Measurements from ENCODE around the gene SYNJ2.

The SYNJ2 gene

DNA sequence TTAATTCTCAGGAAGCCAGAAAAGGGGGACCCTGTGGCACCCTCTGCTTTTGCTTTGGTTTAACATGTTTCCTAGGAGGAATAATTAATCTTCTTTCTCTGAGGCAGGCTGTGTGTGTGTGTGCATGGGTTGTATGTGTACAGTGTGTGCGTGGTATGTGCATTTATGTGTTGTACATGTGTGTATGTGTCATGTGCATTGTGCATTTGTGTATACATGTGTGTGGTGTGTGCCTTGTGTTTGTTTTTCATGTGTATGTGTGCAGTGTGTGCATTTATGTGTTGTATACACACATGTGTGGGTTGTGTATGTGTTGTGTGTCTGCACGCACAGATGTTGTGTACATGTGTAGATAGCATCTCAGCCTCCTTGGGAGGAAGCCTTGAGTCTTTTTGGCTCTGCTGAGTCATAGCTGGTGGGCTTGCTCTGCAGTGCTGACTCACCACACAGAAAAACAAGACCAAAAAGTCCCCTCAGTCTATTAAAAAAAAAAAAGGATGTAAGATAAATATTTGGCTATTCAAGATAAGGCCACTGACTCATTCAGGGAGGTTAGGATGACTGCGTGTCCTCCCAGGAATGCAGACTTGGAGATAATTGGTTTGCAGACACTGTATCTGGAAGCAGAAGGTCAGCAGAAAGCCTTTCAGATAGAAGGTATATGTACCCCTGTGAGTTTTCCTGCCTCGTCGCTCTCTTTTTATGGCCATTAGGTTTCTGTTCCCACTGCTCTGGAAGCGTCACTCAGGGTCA, 58.6 kb downstream of the SYNJ2 start:
- DNase-seq (ENCODE audit: extremely low read depth in 1 of 2, low read depth in 1 of 2): no peak

DNA sequence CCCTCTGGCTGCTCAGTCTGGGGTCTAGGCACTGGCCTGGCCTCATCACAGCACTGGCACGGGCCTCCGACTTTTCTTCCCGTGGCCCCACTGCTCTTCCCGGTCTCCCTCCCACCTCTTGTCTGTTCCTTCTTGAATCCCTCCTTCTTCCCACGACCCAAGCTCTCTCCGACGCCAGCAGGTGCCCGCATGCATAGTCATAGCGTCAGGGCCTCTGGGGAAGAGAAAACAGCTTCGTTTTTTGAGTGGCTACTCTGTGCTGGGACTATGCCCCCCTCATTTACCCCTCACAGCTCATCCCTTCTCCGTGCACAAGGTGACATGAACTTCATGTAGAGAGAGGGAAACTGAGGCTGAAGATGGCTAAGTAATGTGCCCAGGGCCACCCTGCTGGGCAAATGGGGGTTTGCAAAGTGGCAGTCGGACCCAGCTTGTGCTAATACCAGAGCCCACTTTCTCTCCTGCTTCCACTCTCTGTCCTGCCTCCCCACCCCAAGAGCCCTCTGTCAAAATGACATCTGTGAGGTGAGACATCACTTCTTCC, 59.2 kb downstream of the SYNJ2 start:
- no peak for DNase-seq (ENCODE audit: extremely low read depth in 1 of 2, low read depth in 1 of 2)

DNA sequence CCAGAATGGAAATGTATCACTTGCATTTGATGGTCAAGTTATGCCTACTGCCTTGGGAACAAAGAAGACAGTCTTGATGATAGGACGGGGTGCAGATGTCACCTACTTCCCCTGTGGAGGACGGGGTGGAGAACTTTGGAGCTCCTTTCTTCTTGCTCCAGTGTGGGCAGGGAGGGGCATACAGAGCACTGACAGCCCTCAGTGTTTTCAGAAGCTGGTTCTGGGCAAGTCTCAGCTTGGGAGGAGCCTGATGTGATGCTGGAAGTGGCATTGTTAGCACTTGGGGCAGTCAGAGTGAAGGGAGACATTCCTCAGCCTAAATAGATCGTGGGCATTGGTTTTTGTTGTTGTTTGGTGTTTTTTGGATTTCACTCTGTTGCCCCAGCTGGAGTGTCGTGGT, 59.7 kb downstream of the SYNJ2 start:
- DNase-seq (ENCODE audit: extremely low read depth in 1 of 2, low read depth in 1 of 2): no peak

DNA sequence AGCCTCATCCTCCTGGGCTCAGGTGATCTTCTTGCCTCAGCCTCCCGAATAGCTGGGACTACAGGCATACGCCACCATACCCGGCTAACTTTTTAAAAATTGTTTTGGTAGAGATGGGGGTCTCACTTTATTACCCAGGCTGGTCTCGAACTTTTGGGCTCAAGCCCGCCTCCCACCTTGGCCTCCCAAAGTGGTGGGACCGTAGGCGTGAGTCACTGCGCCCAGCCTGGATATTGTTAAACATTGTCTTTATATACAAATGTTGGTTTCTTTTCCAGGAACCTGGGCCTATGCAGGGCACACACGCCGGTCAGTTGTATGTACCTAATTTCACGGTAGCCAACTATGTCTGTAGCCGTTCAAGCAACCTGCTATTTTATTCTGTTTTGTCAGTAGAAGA, 60.1 kb downstream of the SYNJ2 start:
- no peak for DNase-seq (ENCODE audit: extremely low read depth in 1 of 2, low read depth in 1 of 2)

DNA sequence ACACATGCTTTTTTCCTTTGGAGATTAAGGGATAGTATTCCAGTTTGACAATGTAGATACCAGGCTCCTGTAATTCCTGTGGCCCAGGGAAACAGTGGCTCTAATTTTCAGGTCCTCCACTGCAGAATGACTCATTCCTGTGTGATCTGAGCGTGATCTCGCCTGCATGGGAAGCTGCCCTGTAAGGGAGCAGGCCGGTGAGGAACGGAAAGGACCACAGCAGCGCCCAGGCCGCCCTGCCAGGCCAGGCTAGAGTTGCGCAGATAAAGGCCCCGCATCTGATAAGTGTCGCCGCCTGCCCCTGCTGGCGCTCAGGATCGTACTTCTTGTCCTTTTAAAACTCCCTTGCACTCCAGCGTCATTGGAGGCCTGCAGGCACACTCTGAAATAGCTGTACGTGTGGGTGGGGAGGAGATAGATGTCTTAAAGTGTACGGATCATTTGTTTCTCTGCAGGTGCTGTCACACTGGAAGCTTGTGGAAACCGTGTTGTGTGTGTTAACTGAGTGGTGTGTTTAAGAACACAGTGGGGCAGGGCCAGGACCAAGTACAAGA, 60.7 kb downstream of the SYNJ2 start:
- no peak for DNase-seq (ENCODE audit: extremely low read depth in 1 of 2, low read depth in 1 of 2)

DNA sequence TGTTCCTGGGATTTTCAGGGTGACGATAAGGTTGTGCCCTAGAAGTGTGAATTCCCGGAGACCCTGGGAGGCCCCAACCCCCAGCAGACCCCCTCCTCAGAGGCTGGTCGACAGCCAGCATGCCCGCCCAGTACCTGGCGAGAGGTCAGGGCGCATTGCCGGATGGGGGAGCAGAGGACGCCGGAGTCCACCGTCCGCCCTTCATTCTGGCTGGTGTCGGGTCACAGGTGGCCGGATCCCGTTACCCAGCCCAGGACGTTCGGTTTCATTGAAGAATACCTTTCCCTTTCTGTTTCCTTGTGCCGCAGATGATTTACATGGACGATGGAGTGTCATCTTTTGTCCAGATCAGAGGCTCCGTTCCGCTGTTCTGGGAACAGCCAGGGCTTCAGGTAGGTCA, 61.3 kb downstream of the SYNJ2 start:
- DNase-seq (ENCODE audit: extremely low read depth in 1 of 2, low read depth in 1 of 2): no peak

DNA sequence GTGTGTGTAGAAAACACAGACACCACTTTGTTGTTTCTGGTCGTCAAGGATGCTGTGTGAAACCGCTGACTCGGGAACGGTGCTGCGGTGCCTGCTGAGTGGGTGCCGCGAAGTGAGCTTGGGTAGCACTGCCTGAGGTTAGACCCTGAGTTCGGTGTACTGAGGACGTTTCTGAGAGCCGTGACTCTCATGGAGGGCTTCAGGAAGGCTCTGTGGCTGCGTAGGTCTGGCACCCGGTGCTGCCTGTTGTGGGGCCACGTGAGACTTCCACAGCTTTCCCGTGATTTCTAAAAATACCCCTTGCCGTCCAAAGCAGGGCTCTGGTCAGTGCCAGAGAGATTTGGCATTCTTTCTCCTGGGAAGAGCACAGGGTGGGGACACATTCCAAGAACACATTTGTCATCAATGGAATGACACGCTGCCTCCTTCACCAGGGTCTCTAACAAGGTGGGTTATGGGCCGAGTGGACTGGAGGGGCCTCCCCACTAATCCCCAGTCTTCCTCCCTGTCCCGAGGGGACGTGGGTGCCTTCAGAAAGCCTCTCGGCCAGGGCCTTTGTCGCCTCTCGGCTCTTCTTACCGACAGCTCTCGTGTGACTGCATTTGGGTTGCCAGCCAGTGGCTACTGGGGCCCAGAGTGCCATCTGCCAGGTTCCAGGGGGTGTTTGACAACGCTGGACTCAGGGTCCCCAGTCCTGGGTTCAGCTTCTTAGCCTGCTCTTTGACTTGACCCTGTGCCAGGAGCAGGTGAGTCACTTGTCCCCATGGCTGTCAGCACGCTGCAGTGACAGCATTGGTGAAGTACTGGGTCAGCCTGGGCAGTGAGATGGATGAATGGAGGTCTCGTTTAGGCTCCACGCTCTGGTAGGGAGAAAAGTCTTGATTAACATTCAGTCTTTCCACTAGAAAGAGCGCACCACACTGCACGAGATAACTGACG, 62.2 kb downstream of the SYNJ2 start:
- DNase-seq (ENCODE audit: extremely low read depth in 1 of 2, low read depth in 1 of 2): no peak

DNA sequence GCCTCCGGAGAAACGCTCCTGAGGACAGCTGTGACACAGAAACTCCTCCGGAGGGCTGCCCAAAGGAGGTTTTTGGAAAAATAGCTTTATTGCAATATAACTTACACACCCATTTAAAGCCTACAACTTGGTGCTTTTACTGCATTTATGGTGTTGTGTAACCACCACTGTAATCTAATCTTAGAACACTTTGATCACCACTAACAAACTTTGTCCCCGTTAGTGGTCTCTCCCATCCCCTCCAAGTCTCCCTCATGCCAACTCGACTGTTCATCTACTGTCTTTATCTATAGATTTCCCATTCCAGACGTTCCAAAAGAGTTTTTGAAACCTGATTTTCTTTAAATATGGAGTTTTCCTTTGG, 62.8 kb downstream of the SYNJ2 start:
- no peak for DNase-seq (ENCODE audit: extremely low read depth in 1 of 2, low read depth in 1 of 2)

DNA sequence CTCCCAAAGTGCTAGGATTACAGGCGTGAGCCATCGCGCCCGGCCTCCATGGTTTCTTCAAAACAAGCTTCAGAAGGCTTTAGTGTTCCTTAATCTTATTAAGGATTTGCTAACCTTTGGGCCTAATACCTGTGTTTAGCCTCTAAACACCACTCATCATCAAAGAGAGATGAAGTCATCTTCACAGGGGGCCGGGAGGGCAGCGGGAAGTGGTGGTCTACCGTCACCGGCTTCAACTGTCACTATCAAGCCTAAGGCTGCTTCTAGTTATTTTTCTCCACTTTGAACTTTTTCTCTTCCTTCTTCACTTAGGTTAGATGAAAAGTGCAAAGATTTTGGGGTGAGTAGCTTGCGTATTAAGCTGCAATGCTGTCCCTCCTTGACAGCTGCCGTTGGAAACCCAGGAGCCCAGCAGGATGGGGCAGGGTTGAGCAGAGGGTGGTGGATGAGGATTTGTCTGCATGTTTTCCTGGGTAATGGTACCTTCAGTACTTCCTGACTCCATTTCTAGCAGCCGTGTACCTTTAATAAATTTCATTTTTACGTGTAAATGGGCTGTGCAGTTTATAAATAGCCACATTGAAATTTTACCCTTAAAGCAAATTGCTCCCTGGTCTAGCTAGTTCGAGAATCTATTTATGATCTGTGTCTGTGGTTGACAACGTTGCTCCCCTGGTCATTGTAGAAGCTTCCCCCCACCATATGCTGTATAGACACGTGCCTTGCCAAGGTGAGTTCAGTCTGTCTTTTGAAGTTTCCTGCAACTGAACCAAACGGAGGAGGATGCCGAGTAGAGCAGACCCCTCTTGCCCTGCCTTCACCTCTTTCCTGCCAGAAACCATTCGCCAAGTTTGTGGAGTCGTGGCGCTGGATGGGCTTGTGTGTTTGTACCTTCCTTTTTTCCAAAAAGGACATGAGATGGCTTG, 64.8 kb downstream of the SYNJ2 start:
- no peak for DNase-seq (ENCODE audit: extremely low read depth in 1 of 2, low read depth in 1 of 2)

DNA sequence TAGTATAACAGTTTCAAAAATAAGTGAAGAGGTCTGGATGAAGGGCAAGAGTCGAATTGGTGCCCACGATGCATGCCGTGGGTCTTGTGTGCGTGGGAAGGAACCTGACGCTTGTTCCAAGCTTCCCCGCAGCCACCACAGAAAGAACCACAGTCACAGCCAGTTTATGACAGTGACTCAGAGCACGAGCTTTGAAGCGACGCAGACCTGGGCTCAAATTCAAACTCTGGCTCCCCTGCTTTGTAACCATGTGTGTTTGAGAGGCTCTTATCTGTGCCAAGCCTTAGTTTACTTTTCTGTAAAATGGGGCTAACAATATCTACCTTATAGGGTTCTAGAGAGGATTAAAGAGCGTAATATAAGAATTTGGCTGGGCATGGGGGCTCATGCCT, 65.5 kb downstream of the SYNJ2 start:
- peak in 1 of 2 donors; percentile 30 for DNase-seq (ENCODE audit: extremely low read depth in 1 of 2, low read depth in 1 of 2)

DNA sequence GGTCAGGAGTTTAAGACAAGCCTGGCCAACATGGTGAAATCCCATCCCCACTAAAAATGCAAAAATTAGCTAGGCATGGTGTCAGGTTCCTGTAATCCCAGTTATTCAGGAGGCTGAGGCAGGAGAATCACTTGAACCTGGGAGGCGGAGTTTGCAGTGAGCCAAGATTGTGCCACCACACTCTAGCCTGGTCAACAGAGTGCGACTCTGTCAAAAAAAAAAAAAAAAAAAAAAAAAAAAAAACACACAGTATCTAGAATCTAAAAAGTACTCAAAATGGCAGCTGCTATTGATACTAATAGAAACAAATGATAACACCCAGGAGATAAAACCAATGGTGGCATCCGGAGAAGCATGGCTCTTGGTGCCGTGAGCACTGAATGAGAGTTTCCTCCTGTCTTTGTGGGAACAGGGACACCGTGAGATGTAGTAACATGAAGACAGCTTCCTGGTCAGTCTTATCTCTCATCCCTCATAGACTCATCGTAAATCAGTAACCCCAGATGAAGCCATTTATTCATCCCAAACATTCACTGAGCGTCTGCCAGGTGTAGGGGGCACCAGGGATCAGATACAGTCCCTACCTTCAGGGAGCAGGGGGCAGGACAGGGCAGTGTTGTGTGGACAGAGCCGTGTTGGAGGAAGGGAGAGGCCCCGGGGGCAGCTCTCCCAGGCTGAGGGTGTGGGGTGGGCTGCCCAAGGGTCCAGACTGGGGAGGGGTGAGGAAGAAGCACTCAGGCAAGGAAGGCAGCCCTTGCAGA, 66.1 kb downstream of the SYNJ2 start:
- no peak for DNase-seq (ENCODE audit: extremely low read depth in 1 of 2, low read depth in 1 of 2)

DNA sequence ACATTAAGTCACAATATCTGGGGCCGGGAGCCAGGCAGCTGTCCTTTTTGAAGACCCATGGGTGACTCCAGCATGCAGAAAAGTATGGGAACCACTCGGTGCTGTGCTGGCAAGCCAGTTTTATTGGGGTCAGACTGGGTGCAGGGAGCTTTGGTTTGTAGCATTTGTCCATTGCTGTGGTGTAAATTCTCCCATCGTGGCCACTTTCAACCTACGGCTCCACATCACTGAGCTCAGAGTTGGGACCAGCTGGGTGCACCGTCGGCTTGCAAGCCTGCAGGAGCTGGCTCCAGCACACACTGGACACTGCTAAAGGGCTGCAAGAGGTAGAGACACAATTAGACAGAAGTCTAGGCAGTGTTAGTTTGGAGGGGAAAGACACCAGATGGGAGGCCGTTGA, 66.9 kb downstream of the SYNJ2 start:
- DNase-seq (ENCODE audit: extremely low read depth in 1 of 2, low read depth in 1 of 2): no peak

DNA sequence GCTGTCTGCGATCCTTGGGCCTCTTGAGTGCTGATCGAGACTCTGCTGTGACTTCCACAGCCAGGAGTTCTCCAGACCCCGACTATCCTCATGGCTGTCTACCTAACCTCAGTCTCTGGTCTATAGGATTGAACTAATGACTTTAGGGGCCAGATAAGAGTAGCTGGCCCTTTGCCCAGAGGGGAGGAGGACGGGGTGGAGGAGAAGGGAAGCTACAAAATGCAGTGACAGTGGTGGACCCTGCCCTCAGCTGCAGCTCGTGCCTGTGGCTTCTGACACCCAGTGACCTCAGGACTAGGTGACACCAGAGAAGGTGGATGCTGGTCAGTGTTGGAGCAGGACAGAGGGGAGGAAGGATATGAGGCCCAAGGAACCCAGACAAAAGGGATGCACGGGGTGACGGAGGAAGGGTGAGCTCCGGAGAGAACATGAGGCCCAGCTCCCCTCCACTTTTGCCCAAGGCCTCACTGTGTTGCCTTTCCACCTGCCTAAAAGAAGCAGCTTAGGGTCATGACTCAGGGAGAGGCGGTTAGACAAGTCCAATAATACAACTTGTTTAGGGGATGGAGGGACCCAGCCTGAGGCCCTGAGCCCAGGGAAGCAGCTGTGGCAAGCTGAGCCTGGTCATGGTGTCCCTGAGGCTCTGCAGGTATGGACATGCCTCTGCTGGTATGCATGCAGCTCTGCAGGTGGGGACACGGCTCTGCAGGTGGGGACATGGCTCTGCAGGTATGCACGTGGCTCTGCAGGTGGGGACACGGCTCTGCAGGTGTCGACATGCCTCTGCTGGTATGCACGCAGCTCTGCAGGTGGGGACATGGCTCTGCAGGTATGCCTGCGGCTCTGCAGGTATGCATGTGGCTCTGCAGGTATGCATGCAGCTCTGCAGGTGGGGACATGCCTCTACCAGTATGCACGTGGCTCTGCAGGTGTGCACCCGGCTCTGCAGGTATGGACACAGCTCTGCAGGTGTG, 67.7 kb downstream of the SYNJ2 start:
- no peak for DNase-seq (ENCODE audit: extremely low read depth in 1 of 2, low read depth in 1 of 2)

DNA sequence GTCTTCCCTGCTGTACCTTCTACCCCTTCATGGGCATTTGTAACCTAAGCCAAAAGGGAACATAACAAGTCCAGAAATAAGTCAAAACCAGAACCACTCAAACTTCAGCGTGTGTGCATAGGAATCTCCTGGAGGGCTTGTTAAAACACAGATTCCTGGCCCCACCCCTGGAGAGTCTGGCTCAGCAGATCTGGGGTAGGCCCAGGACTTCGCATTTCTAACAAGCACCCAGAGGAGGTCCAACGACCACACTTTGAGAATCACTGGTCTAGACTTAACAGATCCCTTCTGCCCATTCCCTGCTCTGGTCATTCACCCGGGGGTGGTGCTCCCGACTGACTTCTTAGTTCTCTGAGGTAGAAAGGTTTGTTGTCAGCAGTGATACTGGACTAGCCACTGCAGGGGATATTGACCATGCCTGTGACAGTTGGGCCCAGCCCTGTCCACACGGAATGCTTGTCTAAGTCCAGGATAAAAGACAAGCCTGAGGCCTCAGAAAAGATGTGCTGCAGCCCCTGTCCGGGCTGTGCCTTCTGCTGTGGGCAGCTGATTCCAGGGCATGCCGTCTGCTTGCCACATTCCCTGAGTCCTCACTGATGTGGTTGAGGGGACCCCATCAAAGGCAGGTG, 68.6 kb downstream of the SYNJ2 start:
- DNase-seq (ENCODE audit: extremely low read depth in 1 of 2, low read depth in 1 of 2): no peak

DNA sequence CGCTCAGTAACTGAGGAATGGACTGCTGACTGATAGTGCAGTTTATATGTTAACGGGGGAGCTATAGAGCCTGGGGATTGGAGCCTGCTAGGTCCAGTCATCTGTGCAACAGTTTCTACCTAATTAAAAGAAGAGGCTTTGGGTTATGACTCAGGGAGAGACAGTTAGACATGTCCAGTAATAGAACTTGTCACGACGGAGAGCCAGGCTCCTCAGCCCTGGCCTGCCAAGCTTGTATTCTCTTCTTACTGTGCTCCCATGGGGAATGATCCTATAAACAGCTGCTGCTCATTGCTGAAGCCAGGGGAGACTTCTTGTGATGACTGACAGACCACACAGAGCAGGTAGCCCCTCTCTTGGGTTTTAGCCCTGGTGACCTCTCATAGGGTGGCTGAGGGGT, 69.3 kb downstream of the SYNJ2 start:
- no peak for DNase-seq (ENCODE audit: extremely low read depth in 1 of 2, low read depth in 1 of 2)

DNA sequence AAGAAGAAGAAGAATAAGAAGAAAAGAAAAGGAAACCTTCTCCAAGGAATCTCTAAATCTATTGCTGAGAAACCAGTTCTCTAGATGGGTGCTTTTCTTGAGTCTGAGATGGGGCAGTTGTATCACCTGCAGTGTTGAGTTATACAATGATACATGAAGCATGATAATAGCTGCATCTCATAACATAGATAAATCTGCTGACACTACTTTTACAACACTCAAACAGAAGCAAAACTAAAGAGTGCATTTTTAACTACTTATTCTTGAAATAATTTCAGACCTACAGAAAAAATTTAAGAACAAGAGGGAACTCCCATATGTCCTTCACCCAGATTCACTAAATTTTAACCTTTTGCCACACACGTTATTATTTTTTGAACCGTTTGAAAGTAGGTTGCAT, 70.3 kb downstream of the SYNJ2 start:
- no peak for DNase-seq (ENCODE audit: extremely low read depth in 1 of 2, low read depth in 1 of 2)

DNA sequence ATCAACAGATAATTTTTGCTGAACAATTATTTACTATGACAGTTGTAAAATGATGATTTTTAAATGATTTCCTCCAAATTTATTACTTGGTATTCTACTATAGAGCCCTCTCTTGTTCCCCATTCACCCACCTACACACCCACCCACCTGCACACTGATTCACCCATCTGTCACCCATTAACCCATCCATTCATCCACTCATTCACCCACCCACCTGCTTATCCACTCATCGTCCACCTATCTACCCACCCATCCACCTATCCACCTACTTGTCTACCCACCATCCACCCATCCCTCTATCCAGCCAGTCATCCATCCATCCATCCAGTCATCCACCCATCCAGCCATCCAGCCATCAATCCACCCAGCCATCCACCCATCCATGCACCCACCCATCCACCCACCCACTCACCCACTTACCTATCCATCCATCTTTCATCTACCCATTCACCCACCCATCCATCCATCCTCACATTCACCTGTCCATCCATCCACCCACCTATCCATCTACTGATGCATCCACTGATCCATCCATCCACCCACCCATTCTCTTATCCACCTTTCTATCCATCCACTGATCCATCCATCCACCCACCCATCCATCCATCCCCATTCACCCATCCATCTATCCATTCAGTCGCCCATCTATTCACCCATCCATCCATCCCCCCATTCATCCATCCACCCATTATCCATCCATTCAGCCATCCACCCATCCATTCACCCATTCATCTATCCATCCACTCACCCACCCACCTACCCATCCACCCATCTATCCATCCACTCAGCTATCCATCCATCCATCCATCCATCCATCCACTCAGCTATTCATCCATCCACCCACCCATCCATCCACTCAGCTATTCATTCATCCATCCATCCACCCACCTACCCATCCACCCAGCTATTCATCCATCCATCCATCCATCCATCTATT, 72.0 kb downstream of the SYNJ2 start:
- DNase-seq (ENCODE audit: extremely low read depth in 1 of 2, low read depth in 1 of 2): no peak
